Fibroblast of the conjunctiva (primary cell): Measurements from ENCODE around the gene PRKCB.

Source experiments
- DNase-seq: peaks from one replicate; pipeline ENCODE4 v3.0.0-alpha.2; 2010; ENCODE audit warnings: low read depth

PRKCB gene

GRCh38 chr16:23836404-23837311 is 875 bp downstream of the PRKCB start:
- DNase-seq: no peak

DNA sequence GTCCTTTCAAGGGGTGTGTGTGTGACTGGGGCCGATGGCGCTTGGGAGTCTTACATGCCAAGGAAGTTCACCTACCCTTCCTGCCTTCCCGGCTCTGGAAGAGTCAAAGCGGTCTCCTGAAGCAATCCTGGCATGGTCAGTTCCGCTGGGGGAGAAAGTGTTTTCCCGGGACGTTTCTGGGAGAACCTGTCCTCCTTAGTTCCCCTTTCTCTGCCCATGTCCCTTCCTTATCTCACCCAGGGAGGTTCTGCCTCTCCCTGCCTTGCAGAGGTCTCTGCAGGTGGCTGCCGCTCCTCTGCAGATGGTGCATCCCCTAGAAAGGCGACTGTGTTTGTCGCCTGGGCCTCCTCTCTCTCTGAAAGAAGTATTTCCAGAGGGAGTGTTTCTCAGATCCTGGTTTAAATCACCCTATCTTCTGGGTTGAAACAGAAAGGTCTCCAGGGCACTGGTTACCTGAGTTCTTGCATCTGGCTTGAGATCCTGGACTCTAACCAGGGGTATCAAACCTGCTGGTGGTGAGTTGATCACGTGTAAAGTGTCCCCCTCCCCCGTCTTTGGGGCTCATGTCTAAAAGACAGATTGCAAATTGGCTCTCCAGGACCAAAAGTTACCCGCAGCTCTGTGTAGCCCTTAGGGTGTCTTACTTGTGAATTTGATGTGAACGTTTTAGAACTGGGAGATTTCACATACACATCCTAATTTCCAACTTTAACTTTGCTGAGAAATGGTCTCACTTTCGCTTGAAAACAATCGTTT is 1.9 kb downstream of the PRKCB start:
- no peak for DNase-seq

DNA sequence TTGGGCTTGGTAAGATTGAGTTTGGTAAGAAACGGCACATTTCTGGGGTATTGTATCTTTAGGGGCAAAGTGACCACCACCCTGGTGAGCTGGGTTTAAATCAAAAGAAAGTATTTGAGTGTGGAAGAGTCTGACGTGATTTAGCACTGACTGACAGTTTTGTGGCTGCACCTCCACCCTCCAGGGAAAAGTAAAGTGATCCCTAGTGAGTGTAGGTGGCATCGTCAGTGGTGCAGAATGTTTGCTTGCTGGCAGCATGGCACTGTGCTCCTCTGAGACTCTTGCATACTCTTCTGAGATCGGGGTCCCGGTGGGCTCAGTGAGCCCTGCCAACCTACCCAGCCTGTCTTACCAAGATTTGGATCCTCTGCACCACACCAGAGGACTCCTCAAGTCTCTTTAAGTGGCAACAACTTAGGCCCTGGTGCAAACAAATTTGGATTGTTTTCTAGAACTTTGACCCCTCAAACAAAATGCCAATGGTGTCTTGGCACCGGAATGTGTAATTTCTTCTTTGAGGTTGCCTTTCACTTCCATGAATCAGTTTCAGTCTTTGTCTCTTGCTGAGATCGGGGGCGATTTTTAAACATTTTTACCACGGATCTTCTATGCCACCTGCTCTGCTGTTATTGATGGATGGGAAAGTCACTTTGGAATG is 2.8 kb downstream of the PRKCB start:
- DNase-seq: no peak

DNA sequence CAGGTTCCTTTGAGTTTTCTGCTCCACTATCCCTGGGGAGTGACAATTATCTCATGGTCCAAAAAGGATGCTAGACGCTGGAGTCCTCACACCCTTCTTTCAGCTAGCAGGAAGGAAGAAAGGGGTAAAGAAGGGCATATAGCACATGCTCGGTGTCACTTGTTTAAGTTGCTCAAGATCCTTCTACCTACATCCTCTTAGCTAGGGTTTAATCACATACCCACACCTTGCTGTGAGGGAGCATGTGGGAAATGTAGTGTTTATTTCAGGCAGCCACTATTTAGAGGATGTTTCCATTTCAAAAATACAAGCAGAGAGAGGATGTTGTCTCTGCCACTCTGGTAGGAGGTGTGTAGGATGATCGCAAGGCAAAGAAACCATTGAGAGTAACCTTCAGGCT is 4.5 kb downstream of the PRKCB start:
- no peak for DNase-seq

DNA sequence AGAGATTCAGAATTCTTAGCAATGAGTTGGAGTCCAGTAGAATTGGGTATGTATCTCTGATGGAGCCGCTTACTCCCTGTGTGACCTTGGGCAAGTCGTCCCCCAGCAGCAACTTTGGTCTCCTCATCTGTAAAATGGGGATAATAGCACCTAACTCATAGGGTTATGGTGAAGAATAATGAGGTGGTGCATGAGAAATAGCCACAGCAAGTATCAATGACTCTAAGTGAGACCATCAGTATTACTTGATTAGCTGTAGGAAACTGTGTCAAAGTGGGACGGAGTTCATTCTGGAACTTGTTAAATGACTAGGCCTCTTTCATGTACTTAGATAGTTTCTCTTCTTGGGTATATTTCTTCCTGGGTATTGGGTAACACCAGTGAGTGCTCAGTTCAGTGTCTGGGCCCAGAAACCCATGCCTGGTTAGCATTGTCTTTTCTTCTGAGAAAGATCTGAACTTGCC is 6.4 kb downstream of the PRKCB start:
- no peak for DNase-seq

DNA sequence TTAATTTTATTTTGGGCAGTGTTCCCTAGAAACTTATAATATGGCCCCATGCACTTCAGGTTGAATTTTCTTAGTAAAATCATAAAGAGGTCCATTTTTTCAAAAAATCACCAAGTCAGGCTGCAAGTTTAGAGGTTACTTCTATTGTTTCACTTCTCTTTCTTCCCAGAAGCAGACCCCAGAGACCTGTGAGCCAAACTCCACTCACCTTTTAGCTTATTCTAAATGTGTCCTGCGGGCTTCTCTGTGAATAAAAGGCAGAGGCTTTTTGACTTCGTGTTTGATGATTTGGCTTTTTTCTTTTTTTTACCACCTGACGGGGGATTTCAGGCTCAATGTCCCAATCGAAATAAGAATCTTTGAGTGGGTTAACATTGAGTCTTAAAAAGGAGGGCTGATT is 7.4 kb downstream of the PRKCB start:
- DNase-seq: no peak

- DNase-seq: no peak
Observed at GRCh38 chr16:23847251-23847650, 11.5 kb downstream of the PRKCB start.

GRCh38 chr16:23847948-23848347 is 12.2 kb downstream of the PRKCB start:
- DNase-seq: no peak

DNA sequence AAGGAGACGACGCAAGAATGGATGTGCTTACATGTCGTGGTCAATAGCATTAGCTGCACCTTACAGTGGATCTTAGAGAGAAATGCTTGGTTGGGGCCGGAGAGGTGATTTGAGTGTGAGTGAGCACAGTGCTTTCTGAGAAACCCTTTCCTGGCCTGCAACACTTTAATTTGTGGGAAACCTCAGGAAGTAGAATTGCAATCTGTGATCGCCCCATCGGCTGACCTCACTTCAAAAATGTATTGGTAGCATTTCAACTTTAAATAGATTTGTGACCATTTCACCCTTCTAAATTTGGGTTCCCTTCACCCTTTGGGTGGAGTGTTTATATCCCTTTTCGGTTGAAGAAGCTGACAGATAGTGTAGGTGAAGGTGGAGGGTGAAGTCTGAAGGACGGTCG is 13.2 kb downstream of the PRKCB start:
- DNase-seq: no peak

DNA sequence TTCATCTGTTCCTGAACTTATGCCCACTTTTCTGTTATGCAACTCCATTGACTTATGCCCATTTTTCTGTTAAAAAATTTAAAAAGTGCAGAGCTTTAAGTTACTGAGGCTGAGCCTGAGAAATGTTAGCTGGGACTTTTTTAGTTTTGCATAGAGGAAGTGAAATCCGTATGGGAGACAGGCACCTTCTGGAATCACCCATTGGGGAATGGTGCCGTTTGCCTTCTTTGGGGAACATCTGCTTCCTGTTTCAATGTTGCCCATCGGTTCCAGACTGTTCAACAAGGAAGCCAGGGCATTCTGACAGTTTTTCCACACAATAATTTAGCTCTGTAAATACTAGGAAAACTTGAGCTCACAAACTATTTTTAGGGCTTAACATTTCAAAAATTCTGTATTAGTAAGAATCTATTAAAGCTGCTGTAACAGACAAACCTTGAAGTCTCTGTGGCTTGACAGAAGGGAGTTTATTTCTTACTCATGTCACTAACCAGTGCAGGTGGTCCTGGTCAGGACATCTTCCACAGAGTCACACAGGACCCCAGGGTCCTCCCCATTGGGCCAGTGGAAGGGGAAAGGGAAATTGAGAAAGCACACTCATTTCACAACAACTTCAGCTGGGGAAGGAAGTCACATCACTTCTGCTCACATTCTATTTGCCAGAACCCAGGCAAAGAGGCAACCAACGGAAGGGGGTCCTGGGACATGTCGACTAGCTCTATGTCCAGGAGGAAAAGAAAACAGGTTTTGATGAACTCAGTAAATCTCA is 17.2 kb downstream of the PRKCB start:
- DNase-seq: no peak

GRCh38 chr16:23855010-23855409 is 19.2 kb downstream of the PRKCB start:
- DNase-seq: no peak

DNA sequence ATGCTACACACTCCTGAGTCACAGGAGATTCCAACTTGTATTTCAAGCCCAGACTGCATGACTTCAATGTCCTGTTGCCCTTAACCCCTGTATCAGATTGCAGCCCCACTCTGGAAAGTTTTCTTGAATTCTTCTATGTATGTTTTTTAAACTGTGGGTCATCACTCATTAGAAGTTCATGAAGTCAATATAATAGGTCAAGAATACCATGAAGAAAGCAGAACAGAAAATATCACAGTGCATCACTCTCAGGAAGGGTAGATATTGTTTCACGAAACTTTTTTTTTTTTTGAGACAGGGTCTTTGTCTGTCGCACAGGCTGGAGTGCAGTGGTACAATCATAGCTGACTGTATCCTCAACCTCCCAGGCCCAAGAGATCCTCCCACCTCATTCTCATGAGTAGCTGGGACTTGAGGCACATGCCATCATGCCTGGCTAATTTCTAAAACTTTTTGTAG is 20.5 kb downstream of the PRKCB start:
- DNase-seq: no peak

- DNase-seq: no peak
Observed at GRCh38 chr16:23857256-23857880, 21.6 kb downstream of the PRKCB start.

- DNase-seq: no peak
Observed at GRCh38 chr16:23857881-23858269, 22.1 kb downstream of the PRKCB start.

DNA sequence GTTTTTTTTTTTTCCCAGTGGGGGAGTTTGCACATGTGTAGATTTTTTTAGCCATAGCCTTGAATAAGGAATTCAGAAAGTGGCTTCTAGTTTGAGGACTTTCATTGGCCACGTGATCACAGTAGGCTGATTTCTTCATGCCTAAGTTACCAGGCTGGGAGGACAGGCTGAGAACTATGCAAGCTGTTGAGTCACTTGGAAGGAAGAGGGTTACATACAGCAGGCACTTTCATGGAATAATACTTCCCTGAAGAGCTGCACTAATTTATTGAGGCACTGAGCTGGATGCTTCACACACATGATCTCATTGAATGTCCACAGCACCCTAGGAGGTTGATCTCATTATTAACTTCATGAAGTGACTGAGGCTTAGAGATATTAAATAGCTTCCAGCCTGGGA is 22.8 kb downstream of the PRKCB start:
- no peak for DNase-seq

- no peak for DNase-seq
Observed at GRCh38 chr16:23859713-23860269, 24.0 kb downstream of the PRKCB start.

DNA sequence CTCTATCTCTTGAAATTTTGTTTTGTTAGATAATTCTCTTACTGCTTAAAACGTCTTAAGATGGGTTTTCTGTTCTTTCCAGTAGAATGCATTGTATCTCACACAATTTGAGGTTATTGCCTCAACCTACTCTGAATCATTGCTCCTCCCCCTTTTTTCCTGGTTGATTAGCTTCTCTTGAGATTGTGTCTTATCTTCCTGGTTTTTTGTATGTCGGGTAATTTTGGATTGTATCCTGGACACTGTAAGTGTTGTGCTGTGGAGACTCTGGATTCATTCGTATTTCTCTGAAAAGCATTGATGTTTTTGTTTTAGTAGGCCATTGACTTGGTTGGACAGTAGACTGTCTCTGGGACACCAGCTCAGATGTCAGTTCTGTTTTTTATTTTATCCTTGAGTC is 26.1 kb downstream of the PRKCB start:
- no peak for DNase-seq

DNA sequence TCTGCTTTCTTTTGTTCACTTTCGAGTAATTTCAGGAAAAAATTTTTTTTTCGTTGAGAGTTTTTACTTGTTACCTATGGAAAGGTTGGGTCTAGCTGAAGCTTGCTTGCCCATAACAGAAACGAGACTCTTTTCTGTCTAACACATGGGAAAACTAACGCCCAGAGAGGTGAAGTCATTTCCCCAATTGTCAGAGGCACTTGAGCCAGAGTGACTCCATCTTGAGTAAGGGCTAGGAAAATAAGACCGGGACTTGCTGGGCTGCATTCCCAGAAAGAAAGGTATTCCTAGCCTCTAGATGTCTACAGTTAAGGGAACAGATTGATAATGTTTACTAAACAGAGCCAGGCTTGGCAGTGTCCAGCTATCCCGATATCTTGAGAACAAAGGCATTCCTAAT is 26.8 kb downstream of the PRKCB start:
- DNase-seq: no peak

- DNase-seq: no peak
Observed at GRCh38 chr16:23863511-23864422, 28.0 kb downstream of the PRKCB start.

GRCh38 chr16:23865853-23866252 is 30.1 kb downstream of the PRKCB start:
- no peak for DNase-seq
